Trophoblast cell (in vitro differentiated cells and primary cell): ENCODE measurements around the gene HERC2.
"Not testable (repeated sequence)": the region's sequence is repeated elsewhere in the genome, so short reads cannot be mapped to it uniquely, and the experiment has no call there.

Source experiments
- DNase-seq, 2 donors: peaks; one replicate each; pipeline ENCODE4 v3.0.0-alpha.2; 2016
- H2AFZ ChIP-seq: 2 replicates; pipeline ENCODE4 v1.6.1; 2013; ENCODE audit warnings: low read length, moderate library complexity, mild to moderate bottlenecking; ENCODE audit not compliant: insufficient read depth, poor library complexity
- H2AK5ac ChIP-seq: 2 replicates; pipeline ENCODE4 v1.6.1; 2013; ENCODE audit warnings: mild to moderate bottlenecking, low read length
- H2BK120ac ChIP-seq: 2 replicates; pipeline ENCODE4 v1.6.1; 2013; ENCODE audit warnings: low read length, mild to moderate bottlenecking, moderate library complexity; ENCODE audit not compliant: insufficient read depth, poor library complexity
- H2BK12ac ChIP-seq: 2 replicates; pipeline ENCODE4 v1.6.1; 2013; ENCODE audit warnings: mild to moderate bottlenecking, low read length, moderate library complexity
- H2BK5ac ChIP-seq: 2 replicates; pipeline ENCODE4 v1.6.1; 2013; ENCODE audit warnings: low read length, low read depth, moderate library complexity, mild to moderate bottlenecking; ENCODE audit not compliant: poor library complexity
- H3K14ac ChIP-seq: 2 replicates; pipeline ENCODE4 v1.6.1; 2013; ENCODE audit warnings: mild to moderate bottlenecking, low read length
- H3K18ac ChIP-seq: 2 replicates; pipeline ENCODE4 v1.6.1; 2013; ENCODE audit warnings: mild to moderate bottlenecking, low read length
- H3K23ac ChIP-seq: 2 replicates; pipeline ENCODE4 v1.6.1; 2013; ENCODE audit warnings: low read length
- H3K27ac ChIP-seq: 2 replicates; pipeline ENCODE4 v1.5.1; 2013; ENCODE audit warnings: low read depth, mild to moderate bottlenecking, inconsistent platforms, low read length, moderate library complexity
- H3K27me3 ChIP-seq: 2 replicates; pipeline ENCODE4 v1.6.1; 2013; ENCODE audit warnings: inconsistent platforms, mild to moderate bottlenecking, low read length, moderate library complexity; ENCODE audit not compliant: insufficient read depth
- H3K36me3 ChIP-seq, 2 experiments: 1 replicate in 1 of 2; 2 replicates in 1 of 2; pipeline ENCODE4 v1.6.1; 2013; ENCODE audit warnings: low read length in 2 of 2, mild to moderate bottlenecking in 2 of 2, moderate library complexity in 1 of 2; ENCODE audit not compliant: insufficient read depth in 2 of 2, control insufficient read depth in 1 of 2
- H3K4ac ChIP-seq: 2 replicates; pipeline ENCODE4 v1.6.1; 2013; ENCODE audit warnings: low read depth, mild to moderate bottlenecking, low read length, moderate library complexity
- H3K4me1 ChIP-seq, 2 experiments: 1 replicate in 1 of 2; 2 replicates in 1 of 2; pipeline ENCODE4 v1.6.1; 2013; ENCODE audit warnings: low read length in 2 of 2, mild to moderate bottlenecking in 2 of 2, moderate library complexity in 1 of 2; ENCODE audit not compliant: insufficient read depth in 2 of 2, control insufficient read depth in 1 of 2
- H3K4me2 ChIP-seq: 2 replicates; pipeline ENCODE4 v1.6.1; 2013; ENCODE audit warnings: inconsistent platforms, mild to moderate bottlenecking, low read length, moderate library complexity
- H3K4me3 ChIP-seq: 2 replicates; pipeline ENCODE4 v1.5.1; 2013; ENCODE audit warnings: mild to moderate bottlenecking, low read depth, low read length, inconsistent platforms
- H3K79me1 ChIP-seq: one replicate; pipeline ENCODE4 v1.6.1; 2013; ENCODE audit warnings: low read length
- H3K79me2 ChIP-seq: 2 replicates; pipeline ENCODE4 v1.6.1; 2013; ENCODE audit warnings: low read length, mild to moderate bottlenecking; ENCODE audit not compliant: control insufficient read depth, insufficient read depth, poor library complexity
- H3K9ac ChIP-seq: 2 replicates; pipeline ENCODE4 v1.6.1; 2013; ENCODE audit warnings: mild to moderate bottlenecking, low read length
- H3K9me3 ChIP-seq: 2 replicates; pipeline ENCODE4 v1.6.1; 2013; ENCODE audit warnings: low read depth, mild to moderate bottlenecking, control low read depth, inconsistent platforms, low read length; ENCODE audit not compliant: insufficient read depth
- H4K12ac ChIP-seq: 2 replicates; pipeline ENCODE4 v1.6.1; 2013; ENCODE audit warnings: low read depth, mild to moderate bottlenecking, low read length, moderate library complexity
- H4K8ac ChIP-seq: 2 replicates; pipeline ENCODE4 v1.6.1; 2013; ENCODE audit warnings: low read depth, mild to moderate bottlenecking, low read length, moderate library complexity
- H4K91ac ChIP-seq: one replicate; pipeline ENCODE4 v1.6.1; 2013; ENCODE audit warnings: low read depth, mild to moderate bottlenecking, low read length, moderate library complexity
- WGBS: extraction: QIAGEN DNeasy Blood & Tissue Kit; methylation state at CpG from one replicate; pipeline ENCODE4 v1.1.7; 2013; ENCODE audit warnings: missing lambda C conversion rate; ENCODE audit not compliant: insufficient read length, insufficient coverage; ENCODE audit errors: extremely low coverage; 5-methylcytosine and 5-hydroxymethylcytosine counted together

HERC2 gene

GRCh38 chr15:28228990-28229640 lies 92.9 kb downstream of the HERC2 start:
- H3K9me3 ChIP-seq, H3K23ac ChIP-seq, H3K27ac ChIP-seq, H3K14ac ChIP-seq, H3K9ac ChIP-seq, H2AFZ ChIP-seq, DNase-seq, H2BK120ac ChIP-seq, H3K4me2 ChIP-seq, H3K79me1 ChIP-seq, H3K4me1 ChIP-seq, H4K8ac ChIP-seq, H4K12ac ChIP-seq, H2BK12ac ChIP-seq, H3K4ac ChIP-seq, H3K27me3 ChIP-seq, H3K18ac ChIP-seq, H4K91ac ChIP-seq, H3K79me2 ChIP-seq, H2AK5ac ChIP-seq, H3K4me3 ChIP-seq, H2BK5ac ChIP-seq, H3K36me3 ChIP-seq: not testable (repeated sequence)
- no CpG with 5 or more reads among the region's 9 CpGs for WGBS

- Histone ChIP-seq H4K91ac (no peak overlapping the region), H3K9me3 (no peaks in the 10 kb centered on the region), H3K36me3 (peaks cover 4% of the 10 kb centered on the region in 2 experiments), H3K4me1 (no peaks in the 10 kb centered on the region), H2BK5ac (no peak overlapping the region), H3K79me2 (no peaks in the 10 kb centered on the region), H4K12ac (no peak overlapping the region), H3K9ac (no peak overlapping the region), H3K4me2 (no peak overlapping the region), H4K8ac (no peak overlapping the region), H3K14ac (no peak overlapping the region), H3K18ac (no peak overlapping the region), H3K27me3 (no peaks in the 10 kb centered on the region), H3K23ac (no peak overlapping the region), H2BK120ac (no peak overlapping the region), H3K4me3 (no peak overlapping the region), H3K79me1 (no peaks in the 10 kb centered on the region), H2BK12ac (no peak overlapping the region), H2AK5ac (no peak overlapping the region), H2AFZ (no peak overlapping the region), H3K27ac (no peak overlapping the region), H3K4ac (no peak overlapping the region)
- DNase-seq, result no peak
- no CpG with 5 or more reads among the region's 18 CpGs for WGBS
These were observed 93.9 kb downstream of the HERC2 start for GRCh38 chr15:28228096-28228495.

GRCh38 chr15:28227303-28227702 lies 94.7 kb downstream of the HERC2 start:
- not testable (repeated sequence) for H3K4me2 ChIP-seq, H3K79me2 ChIP-seq, H4K8ac ChIP-seq, H3K9me3 ChIP-seq, H2BK12ac ChIP-seq, H4K91ac ChIP-seq, H3K14ac ChIP-seq, H2AK5ac ChIP-seq, H3K27me3 ChIP-seq, H4K12ac ChIP-seq, H3K18ac ChIP-seq, H3K9ac ChIP-seq, H3K27ac ChIP-seq, H3K23ac ChIP-seq, H3K4me3 ChIP-seq, H2BK120ac ChIP-seq, H3K4me1 ChIP-seq, H3K79me1 ChIP-seq, H3K36me3 ChIP-seq, H3K4ac ChIP-seq, H2BK5ac ChIP-seq, H2AFZ ChIP-seq
- peak in 1 of 2 donors; percentile 32 for DNase-seq
- WGBS, result no CpG with 5 or more reads among the region's 1 CpG

GRCh38 chr15:28222612-28223011 lies 99.4 kb downstream of the HERC2 start:
- H3K27ac ChIP-seq, H3K23ac ChIP-seq, H3K14ac ChIP-seq, H4K12ac ChIP-seq, H2AK5ac ChIP-seq, H3K4me3 ChIP-seq, H2AFZ ChIP-seq, H3K9ac ChIP-seq, H3K4me2 ChIP-seq, DNase-seq, H3K79me1 ChIP-seq, H3K4me1 ChIP-seq, H2BK12ac ChIP-seq, H3K79me2 ChIP-seq, H4K91ac ChIP-seq, H4K8ac ChIP-seq, H2BK5ac ChIP-seq, H3K18ac ChIP-seq, H3K9me3 ChIP-seq, H2BK120ac ChIP-seq, H3K4ac ChIP-seq, H3K27me3 ChIP-seq: not testable (repeated sequence)
- WGBS, result no CpG with 5 or more reads among the region's 7 CpGs
- peaks cover 21% of the 10 kb centered on the region in 2 experiments for H3K36me3 ChIP-seq
